ENCODE results near the gene CARMIL1.

Gene CARMIL1

DNA sequence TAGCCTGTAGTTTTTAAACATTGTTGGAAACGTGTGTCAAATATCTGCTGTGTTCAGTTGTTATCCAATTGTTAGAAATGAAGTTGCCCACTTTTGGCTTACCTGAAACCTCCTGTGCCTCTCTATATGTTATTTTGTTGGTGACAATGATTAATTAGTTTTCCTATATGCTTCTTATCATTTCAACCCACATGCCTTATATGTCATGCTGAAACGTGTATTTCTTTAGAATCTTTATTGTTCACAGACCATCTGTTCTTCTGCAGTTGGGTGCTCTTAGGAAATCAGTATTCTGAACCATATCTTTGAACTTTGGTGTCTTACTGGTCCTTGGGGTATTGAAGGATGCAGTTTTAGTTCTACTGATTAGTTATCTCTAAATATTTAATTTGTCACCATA is 281.7 kb downstream of the CARMIL1 start:
- no peak overlapping the region for H3K27ac ChIP-seq
- H3K79me2 ChIP-seq (ENCODE audit: insufficient read depth, low read depth) = no peaks in the 10 kb centered on the region
- TF ChIP-seq, protein P1, sequence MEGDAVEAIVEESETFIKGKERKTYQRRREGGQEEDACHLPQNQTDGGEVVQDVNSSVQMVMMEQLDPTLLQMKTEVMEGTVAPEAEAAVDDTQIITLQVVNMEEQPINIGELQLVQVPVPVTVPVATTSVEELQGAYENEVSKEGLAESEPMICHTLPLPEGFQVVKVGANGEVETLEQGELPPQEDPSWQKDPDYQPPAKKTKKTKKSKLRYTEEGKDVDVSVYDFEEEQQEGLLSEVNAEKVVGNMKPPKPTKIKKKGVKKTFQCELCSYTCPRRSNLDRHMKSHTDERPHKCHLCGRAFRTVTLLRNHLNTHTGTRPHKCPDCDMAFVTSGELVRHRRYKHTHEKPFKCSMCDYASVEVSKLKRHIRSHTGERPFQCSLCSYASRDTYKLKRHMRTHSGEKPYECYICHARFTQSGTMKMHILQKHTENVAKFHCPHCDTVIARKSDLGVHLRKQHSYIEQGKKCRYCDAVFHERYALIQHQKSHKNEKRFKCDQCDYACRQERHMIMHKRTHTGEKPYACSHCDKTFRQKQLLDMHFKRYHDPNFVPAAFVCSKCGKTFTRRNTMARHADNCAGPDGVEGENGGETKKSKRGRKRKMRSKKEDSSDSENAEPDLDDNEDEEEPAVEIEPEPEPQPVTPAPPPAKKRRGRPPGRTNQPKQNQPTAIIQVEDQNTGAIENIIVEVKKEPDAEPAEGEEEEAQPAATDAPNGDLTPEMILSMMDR (conservative IDR thresholded peaks at IDR 0.05; ENCODE audit: low read depth, low read length) = no peak
- no peak overlapping the region for H2AFZ ChIP-seq (ENCODE audit: low read depth)
- H3K4me1 ChIP-seq (ENCODE audit: low read depth, poor library complexity, severe bottlenecking) = peaks cover 8% of the 10 kb centered on the region
- H3K4me3 ChIP-seq (IDR thresholded peaks at IDR 0.05; ENCODE audit: insufficient read depth, low read depth, low read length) = no peak overlapping the region
- H4K20me1 ChIP-seq (ENCODE audit: insufficient read depth) = no peaks in the 10 kb centered on the region
- no peaks in the 10 kb centered on the region for H3K27me3 ChIP-seq (ENCODE audit: insufficient read depth, low read depth)
- no peak overlapping the region for H3K4me2 ChIP-seq
- H3K9ac ChIP-seq = no peak overlapping the region
- no peaks in the 10 kb centered on the region for H3K36me3 ChIP-seq (ENCODE audit: insufficient read depth)

DNA sequence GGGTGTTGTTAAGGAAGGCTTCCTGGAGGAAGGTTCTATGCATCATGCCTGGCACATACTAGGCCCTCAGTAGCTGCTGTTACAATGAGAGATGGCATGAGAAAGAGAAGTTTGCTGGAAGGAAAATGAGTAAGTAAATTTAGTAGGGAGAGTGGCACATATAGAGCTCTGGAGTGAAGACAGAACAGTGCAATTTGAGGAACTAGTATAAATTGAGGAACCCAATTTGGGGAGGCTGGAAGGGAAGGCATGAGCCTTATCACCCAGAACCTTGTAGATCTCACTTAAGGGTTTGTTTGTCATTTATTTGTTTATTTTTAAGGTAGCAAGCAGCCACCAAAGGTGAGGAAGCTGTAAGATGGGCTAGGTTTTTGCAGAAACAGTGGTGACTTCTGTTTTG is 285.8 kb downstream of the CARMIL1 start:
- Histone ChIP-seq H3K9ac (no peak overlapping the region), H3K4me1 (ENCODE audit: low read depth, poor library complexity, severe bottlenecking) (peaks cover 29% of the 10 kb centered on the region), H3K4me2 (no peak overlapping the region), H3K36me3 (ENCODE audit: insufficient read depth) (no peaks in the 10 kb centered on the region), H3K79me2 (ENCODE audit: insufficient read depth, low read depth) (no peaks in the 10 kb centered on the region), H2AFZ (ENCODE audit: low read depth) (no peak overlapping the region), H4K20me1 (ENCODE audit: insufficient read depth) (no peaks in the 10 kb centered on the region), H3K27ac (no peak overlapping the region), H3K27me3 (ENCODE audit: insufficient read depth, low read depth) (no peaks in the 10 kb centered on the region), H3K4me3 (IDR thresholded peaks at IDR 0.05; ENCODE audit: insufficient read depth, low read depth, low read length) (no peak overlapping the region)
- TF ChIP-seq, protein P1 (conservative IDR thresholded peaks at IDR 0.05; ENCODE audit: low read depth, low read length) = no peak

GRCh38 chr6:25570578-25570977 is 291.4 kb downstream of the CARMIL1 start:
- TF ChIP-seq, protein P1 (conservative IDR thresholded peaks at IDR 0.05; ENCODE audit: low read depth, low read length) = no peak
- Histone ChIP-seq H3K27ac (no peak overlapping the region), H3K4me3 (IDR thresholded peaks at IDR 0.05; ENCODE audit: insufficient read depth, low read depth, low read length) (no peak overlapping the region), H4K20me1 (ENCODE audit: insufficient read depth) (no peaks in the 10 kb centered on the region), H3K9ac (no peak overlapping the region), H2AFZ (ENCODE audit: low read depth) (no peak overlapping the region), H3K36me3 (ENCODE audit: insufficient read depth) (no peaks in the 10 kb centered on the region), H3K4me2 (no peak overlapping the region), H3K27me3 (ENCODE audit: insufficient read depth, low read depth) (no peaks in the 10 kb centered on the region), H3K4me1 (ENCODE audit: low read depth, poor library complexity, severe bottlenecking) (peaks cover 29% of the 10 kb centered on the region), H3K79me2 (ENCODE audit: insufficient read depth, low read depth) (no peaks in the 10 kb centered on the region)

DNA sequence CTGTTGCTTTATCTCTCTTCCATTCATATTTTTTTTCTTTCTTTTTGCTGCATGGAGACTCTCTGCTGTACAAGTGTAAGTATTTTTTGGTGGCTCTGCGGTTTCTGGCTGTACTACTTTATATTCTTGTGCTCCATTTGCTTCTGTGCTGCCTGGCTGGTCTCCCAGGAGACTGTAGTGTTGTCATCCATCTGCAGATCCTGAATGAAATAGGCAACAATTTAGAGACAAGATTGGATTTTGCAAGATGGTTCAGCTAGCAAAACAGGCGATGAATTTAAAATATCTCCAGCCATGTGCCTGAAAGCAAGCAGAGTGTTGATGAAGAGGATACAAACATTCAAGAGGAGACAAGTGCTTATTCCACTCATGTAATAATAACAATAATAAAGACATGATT is 297.7 kb downstream of the CARMIL1 start:
- peaks cover 19% of the 10 kb centered on the region for H3K4me1 ChIP-seq (ENCODE audit: low read depth, poor library complexity, severe bottlenecking)
- H2AFZ ChIP-seq (ENCODE audit: low read depth) = no peak overlapping the region
- H3K9ac ChIP-seq = no peak overlapping the region
- H3K27ac ChIP-seq = no peak overlapping the region
- no peaks in the 10 kb centered on the region for H4K20me1 ChIP-seq (ENCODE audit: insufficient read depth)
- TF ChIP-seq, protein P1 (conservative IDR thresholded peaks at IDR 0.05; ENCODE audit: low read depth, low read length) = no peak
- no peaks in the 10 kb centered on the region for H3K79me2 ChIP-seq (ENCODE audit: insufficient read depth, low read depth)
- no peaks in the 10 kb centered on the region for H3K36me3 ChIP-seq (ENCODE audit: insufficient read depth)
- no peak overlapping the region for H3K4me2 ChIP-seq
- H3K4me3 ChIP-seq (IDR thresholded peaks at IDR 0.05; ENCODE audit: insufficient read depth, low read depth, low read length) = no peak overlapping the region
- H3K27me3 ChIP-seq (ENCODE audit: insufficient read depth, low read depth) = no peaks in the 10 kb centered on the region

All from KMS-11 (cell line).